GDM1 (cell line): ENCODE measurements around the gene ICAM1.

ENCODE experiments used
- DNase-seq: peaks from one replicate; lab custom pipeline; 2025; lab: John Stamatoyannopoulos, UW

Gene ICAM1

DNA sequence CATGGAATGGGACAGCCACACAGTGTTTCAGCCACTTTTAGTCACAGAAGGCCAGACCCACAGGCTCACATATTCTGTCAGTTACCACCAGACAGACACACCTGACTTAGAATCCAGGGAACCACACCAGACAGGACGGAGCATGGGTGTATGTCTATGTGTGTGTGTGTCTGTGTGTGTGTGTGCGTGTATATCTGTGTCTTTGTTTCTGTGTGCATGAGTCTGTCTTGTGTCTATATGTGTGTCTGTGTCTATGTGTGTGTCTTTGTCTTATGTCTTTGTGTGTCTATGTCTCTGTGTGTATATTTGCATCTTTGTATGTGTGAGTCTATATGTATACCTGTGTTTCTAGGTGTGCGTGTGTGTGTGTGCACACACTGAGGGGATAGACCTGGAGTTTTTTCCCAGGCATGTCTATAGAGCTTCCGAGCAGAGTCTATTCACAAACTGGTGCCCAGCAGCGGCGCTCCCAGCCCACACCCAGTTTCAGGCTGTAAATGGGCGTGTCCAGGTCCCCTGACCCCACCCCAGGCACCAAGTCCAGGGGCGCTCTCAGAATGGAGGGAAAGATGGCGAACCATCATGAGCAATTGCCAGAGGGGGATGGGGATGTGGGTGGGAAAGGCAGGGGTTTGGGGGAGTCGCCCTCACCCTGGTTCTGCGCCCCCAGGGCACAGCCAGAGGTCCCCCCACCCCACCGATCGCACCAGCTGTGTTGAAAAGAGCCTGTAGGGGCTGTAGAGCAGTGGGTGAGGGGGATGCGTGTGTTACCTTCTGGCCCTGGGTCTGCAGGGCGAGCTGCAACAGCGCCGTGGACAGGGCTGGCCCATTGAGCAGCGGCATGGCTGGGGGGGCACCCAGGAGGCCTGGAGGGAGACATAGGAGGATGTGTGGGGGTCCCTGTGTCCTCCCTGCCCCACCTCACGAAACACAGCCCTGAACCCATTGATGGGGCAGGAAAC, 51.2 kb downstream of the ICAM1 start:
- no peak for DNase-seq

- no peak for DNase-seq
Measured at GRCh38 chr19:10325732-10326131, 54.8 kb downstream of the ICAM1 start.

GRCh38 chr19:10327793-10328192, 56.9 kb downstream of the ICAM1 start:
- no peak for DNase-seq

GRCh38 chr19:10328558-10329429, 57.9 kb downstream of the ICAM1 start:
- no peak for DNase-seq

DNA sequence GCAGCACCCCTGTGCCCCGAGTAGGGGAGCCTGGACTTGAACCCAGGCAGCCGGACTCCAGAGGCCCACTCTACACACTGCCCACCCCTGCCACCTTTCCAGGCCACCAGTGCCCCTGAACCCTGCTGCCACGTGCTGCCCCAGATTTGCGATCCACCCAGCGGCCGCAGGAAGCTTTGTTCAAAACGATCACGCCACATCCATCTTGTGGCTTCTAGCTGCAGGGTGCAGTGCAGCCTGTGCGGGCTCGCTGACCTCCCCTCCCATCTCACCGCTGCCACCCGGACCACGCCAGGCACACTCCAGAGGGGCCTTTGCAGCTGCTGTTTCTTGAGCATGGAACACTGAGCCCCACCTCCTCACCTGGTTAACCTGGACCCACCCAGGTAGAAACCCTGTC, 58.6 kb downstream of the ICAM1 start:
- DNase-seq: no peak

DNA sequence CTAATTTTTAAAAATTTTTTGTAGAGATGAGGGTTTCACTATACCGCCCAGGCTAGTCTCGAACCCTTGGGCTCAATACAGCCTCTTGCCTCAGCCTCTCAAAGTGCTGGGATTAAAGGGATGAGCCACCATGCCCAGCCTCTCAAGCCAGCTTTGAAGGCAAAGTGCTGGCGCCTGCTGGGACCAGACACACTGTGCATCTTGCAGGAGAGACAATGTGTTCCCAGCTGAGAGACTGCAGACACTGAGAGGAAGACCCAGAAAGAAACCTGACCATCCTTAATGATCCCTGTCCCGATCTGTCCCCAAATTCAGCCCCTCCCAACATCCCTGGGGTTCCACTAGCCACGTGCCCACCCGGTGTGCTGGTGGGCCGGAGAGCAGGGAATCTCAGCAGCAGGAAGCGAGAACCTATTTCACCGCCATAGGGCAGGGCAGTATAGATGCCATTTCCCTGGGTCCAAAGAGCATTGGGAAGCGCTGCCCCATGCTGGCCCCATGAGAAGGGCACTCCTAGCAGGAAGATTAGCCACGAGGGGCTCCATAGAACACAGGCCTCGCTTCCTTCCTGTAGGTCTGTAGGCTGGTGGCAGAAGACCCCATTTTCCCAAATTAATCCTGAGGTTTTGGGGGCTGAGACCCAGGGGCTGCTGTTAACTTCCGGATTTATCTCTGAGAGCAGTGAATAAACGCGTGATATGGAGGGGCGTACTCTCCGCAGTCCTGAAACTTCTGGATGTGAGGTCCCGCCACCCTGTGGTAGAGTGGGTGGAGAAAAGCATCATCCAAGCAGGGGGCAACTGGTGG, 61.4 kb downstream of the ICAM1 start:
- DNase-seq: no peak

- peak; percentile 97 for DNase-seq
Measured at GRCh38 chr19:10332965-10333757, 62.2 kb downstream of the ICAM1 start, which contains the start of gene RAVER1. Gene RAVER1, minus strand, starts transcription at chr19:10333529. Its CDS starts 22 bp downstream, at chr19:10333507.

GRCh38 chr19:10333758-10334587, 63.1 kb downstream of the ICAM1 start:
- no peak for DNase-seq

GRCh38 chr19:10334588-10335351, 63.9 kb downstream of the ICAM1 start:
- no peak for DNase-seq

DNA sequence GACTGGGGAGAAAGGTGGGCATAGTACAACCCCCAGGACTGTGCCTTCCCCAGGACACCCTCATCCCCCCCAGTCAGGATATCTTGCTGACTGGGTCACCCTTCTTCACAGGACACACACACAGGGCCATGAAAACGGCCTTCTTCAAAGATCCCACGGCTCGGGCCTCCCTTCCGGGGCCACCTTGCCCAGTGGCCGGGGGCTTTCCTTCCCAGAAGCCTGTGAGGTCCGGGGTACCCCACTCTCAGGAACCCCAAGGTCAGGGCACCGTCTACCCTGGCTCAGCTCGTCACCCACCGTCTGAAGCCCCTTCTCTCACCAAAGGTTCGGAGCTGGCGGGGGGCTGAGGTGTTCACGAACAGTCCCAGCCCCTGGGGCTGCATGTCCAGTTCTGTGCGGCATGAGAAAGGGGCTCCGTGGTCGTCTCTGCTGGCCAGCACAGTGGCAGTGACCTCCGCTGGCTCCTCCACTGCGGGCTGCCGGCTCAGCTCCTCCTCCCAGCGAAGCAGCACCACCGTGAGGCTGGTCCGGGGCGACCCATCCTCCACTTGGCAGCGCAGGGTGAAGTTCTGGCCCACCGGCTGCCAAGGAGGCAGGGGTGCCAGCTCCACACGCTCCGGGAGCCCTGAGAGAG, 64.5 kb downstream of the ICAM1 start:
- no peak for DNase-seq
